GM19351 (cell line): ENCODE results near the gene CCL23.
"Not testable (repeated sequence)": the region's sequence is repeated elsewhere in the genome, so short reads cannot be mapped to it uniquely, and the experiment has no call there.

Experiments used
- ATAC-seq: cut with Tn5 transposase; IDR thresholded peaks from one replicate; pipeline ENCODE4 v1.9.1; 2021; ENCODE audit warnings: mild to moderate bottlenecking, moderate library complexity; ENCODE audit not compliant: unreplicated experiment

CCL23 gene

DNA sequence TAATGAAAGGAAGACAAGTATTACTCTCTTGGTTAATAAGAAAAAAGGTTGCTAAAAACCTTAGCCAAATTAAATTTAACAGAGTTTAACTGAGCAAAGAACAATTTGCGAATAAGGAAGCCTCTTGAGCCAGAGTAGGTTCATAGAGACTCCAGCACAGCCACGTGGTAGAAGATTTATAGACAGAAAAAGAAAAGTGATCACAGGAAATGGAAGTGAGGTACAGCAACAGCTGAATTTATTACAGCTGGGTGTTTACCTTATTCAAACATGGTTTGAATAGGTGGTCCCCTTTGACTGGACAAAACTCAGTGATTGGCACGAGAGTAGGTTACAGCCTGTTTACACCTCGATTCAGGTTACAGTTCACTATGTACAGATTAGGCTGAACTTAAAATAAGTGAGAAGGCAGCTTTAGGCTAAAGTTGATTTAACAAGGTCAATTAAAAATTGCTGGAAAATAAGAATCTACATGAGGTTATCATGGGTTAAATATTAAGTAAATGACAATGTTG lies 13.1 kb downstream of the CCL23 start:
- no peak for ATAC-seq

DNA sequence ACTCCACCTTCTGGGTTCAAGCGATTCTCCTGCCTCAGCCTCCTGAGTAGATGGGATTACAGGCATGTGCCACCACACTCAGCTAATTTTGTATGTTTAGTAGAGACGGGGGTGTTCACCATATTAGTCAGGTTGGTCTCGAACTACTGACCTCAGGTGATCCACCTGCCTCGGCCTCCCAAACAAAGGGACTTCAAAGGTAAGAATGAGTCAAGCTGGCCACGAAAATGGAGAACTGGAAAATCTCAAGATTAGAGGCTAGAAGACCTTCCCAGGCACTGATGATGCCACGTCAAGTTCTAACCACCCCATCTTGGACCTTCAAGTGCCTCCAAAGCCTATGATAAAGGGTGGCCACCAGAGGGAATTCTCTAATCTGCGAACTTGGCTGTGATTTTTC lies 15.1 kb downstream of the CCL23 start:
- ATAC-seq: no peak

DNA sequence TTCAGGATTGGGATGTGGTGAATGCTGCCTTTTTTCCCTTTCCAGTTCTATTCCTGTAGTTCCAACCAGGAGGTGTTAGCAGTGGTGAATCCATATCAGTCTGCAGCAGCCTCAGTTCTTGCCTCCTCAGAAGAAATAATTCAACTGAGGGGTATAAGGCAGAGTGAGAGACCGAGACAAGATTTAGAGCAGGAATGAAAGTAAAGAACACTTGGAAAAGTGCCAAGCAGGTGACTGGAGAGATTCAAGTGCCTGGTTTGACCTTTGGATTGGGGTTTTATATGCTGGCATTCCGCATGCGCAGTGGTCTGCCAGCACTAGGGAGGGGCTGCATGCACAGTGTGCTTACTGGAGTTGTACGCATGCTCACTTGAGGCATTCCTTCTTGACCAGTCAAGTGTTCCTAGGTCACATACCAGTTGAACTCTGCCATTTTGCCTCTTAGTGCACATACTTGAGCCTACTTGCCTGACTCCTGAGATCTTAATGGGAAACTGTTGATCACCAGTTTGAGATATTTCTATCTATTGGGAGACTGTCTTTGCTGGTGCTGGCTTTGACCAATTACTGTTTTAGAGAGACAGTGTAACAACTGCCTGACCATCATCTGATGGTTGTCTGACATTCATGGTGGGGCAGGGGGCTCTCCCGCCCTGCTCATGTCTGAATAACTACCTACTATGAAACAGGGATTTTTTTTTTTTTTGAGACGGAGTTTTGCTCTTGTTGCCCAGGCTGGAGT lies 15.7 kb downstream of the CCL23 start:
- ATAC-seq: no peak

DNA sequence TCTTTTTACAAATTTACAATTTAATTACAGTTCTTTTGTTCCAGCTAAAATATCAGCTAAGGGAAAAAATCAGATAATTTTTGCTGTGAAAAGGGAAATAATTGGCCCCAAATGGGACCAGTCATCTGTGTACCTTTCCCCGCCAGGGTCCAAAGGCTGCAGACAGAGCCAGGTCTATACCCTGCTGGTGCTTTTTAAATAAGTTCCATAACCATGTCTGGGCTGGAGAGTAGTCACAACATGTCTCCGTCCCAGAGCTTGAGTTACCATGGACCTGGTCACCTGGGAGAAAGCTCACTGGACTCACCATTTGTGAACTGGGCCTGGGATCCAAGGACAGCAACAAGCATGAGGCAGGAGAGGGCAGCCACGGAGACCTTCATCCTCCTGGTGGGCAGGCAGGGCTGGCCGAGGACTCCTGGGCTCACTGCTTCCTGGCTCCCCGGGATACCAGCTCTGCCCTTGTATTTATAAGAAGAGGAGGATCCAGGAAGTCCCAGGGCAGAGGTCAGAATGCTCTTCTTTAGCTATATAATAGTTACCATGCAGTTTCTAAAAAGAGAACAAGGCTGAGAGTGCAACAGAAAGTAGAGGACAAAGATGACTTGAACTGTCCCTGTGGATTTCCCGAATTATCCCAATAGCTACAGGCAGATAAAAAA lies 16.5 kb downstream of the CCL23 start, which contains the start of gene CCL15:
CCL15 (minus strand) TSS at position 444 of the 662 bp plus-strand sequence; CDS start at position 383, 61 bp downstream.
- no peak for ATAC-seq

DNA sequence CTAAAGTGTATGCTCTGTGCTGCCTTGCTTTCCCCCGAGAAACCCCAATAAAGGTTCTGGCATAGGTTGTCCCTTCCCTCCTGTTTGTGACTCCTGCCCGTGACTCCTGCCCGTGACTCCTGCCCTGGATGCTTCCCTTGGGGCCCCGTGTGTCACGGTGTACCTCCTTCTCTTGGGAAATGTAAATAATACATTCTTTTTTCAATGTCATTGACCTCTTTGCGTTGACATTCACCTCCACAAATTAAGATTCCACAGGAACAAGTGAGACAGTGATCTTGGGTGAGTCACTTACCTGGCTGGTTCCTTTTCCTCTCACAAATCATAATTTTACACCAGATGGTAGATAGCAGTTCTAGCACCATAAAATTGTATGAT lies 17.1 kb downstream of the CCL23 start:
- no peak for ATAC-seq

DNA sequence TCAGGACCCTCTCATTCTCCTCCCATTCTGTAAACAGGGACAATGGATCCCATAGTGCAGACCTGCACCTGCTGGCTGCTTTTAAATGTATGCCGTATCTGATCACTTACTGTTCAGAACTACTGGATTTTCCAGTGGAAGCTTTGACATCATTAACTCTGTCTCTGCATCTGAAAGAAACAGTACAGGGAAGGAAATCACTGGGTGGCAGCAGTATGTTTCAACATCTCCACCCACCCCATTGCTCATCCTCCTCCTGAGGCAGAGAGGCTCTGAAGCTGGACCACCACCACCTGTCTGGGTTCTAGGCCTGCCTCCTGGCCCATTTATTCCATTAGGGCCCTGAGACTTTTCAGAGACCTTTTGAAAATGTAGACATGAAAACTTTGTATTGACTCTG lies 19.0 kb downstream of the CCL23 start:
- no peak for ATAC-seq

DNA sequence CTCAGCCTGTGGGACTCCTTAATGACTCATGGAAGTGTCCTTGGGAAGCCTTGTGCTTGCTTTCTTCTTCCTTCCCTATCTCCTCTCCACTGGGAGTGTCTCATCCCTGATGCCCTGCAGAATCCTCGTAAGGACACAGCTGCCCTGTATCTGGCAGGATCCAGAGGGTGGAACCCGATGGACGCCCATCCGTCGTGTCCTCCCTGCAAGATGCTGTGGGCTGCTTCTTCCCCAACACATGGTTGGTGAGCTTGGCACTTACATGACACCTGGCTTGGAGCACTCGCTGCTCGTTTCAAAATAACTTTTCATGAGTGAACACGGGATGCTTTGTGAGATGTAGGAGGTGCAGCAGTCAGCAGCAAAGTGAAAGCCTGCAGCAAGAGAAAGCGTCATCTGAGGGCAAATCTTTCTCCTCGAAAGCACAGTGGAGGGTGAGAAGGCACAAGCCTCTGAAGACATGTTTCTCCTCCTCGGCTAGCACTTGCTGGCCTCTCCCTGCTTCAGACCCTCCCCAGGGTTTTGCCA lies 19.7 kb downstream of the CCL23 start:
- ATAC-seq: no peak

DNA sequence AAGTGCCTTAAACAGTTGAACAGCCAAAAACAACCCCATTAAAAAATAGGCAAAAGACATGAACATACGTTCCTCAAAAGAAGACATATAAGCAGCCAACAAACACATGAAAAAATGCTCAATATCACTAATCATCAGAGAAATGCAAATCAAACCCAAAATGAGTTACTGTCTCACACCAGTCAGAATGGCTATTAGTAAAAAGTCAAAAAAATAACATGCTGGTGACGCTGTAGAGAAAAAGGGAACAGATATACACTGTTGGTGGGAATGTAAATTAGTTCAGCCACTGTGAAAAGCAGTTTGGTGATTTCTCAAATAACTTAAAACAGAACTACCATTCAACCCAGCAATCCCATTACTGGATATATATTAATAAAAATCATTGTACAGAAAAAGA lies 22.4 kb downstream of the CCL23 start:
- not testable (repeated sequence) for ATAC-seq

DNA sequence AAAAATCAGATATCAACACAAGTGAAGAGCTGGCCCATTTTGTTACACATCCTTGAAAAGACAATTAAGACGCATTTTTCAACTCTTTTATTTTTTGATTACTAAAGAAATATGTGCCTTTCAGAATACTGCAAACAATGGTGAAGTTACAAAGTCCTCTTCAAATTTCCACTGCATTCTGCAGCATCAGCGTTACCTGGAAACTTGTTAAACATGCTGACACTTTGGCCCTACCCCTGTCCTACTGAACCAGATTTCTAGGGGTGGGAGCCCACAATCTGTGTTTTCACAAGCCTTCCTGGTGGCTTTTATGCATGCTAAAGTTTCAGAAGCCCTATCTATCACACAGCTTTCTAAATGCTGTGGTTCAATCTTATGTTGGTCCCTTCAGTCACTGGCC lies 26.7 kb downstream of the CCL23 start:
- no peak for ATAC-seq

DNA sequence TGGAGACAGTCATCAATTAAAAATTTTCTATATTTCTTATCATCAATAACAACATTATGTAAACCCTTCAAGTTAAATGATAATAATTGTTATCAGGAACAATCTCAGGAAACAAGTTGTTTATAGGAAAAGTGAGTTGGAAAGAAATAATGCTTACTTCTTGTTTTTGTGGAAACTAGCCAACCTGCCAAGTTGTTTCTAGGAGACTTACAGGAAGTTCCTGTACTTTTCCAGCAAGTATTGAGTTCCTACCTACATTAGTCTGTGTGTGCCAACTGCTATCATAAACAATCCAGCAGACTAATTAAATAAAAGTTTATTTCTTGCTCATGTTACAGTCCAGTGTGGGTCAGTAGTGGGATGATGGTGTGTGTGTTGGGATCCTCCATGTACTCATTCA lies 29.6 kb downstream of the CCL23 start:
- no peak for ATAC-seq

DNA sequence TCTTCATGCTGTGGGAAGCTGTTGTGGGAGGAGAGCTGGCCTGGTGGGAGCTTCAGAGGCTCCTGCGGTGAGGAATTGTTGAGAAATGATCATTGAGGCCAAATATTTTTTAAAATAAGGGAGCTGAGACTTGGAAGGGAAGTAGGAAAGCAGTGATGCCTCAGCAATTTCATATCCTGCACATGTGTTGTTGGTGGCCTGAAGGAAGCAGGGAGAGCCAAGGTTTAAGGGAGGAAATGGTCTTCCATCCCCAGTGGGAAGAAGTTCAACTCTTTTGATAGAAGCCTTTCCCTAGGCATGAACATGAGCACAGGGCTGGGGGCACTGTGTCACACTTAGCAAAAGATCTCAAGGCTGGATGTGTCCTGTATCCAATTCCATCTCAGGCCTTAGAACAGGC lies 31.1 kb downstream of the CCL23 start, which contains the start of gene CCL14:
CCL14 (minus strand) TSS at position 87 of the 400 bp plus-strand sequence; CDS start at position 7, 80 bp downstream.
- no peak for ATAC-seq

DNA sequence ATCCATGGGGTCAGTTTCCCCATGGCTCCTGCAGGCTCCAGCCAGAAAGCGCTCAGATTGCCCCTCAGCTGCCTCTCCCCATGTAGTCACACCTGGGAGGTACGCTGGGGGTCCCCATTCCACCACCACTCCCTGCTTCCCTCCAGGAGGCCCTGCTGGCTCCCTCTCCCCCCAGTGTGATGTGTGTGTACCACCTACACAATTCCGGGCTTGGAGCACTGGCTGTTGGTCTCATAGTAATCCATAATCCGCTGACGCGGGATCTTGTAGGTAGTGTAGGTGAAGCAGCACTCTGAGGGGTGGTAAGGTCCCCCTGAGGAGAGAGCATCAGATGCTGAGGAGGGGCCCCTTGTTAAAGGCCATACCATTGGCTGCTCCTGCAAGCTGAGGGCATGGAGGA lies 33.6 kb downstream of the CCL23 start:
- no peak for ATAC-seq

DNA sequence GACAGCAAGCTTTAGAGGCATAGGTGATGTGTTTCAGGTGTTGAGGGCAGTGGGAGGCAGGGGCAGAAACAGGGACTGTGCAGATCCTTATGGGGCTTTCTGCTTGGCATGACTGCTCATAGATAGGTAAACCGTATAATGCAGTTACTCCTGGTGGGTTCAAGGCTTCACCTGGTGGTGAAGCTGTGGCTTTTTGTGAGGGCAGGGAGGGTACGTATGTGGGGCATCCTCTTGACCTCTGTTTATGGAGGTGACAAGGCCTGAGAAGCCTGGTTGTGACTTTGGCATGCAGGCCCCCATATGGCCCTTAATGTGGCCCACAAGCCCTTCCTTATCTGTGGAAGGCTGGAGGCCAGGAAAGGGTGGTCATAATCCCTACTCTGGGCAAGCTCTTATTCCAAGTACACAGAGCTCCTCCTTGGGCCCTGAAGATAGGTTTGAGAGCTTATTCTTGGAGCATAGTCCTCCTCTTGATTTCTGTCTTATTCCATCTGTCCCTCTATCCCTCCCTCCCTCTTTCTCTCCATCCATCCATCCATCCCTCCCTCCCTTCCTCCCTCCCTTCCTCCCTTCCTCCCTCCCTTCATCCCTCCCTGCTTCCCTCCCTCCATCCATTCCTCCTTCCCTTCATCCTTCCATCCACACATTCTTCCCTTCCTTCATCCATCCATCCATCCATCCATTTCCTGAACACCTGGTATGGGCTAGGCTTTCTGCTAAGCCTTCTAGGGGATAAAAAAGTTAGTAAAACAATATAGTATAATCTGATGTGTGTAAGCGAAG lies 35.2 kb downstream of the CCL23 start:
- ATAC-seq: no peak

DNA sequence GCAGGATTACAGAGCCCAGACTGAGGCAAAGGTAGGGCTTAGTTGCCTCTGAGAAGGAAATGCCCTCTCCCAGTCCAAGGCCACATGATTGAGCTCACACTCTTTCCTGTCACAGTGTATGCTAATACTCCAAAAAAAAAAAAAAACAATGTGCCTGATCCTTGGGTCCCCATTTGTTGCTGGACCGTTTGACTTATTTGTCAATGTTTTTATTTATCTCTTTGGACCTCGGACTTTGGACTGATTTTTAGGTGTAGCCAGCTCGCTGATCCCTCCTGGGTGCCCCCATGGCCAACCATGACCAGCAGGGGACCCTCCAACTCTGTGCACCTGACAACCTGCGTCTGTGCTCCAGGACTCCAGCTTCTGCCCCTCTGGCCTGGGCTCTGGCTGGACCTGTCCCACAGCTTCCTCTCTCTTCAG lies 35.9 kb downstream of the CCL23 start:
- no peak for ATAC-seq

DNA sequence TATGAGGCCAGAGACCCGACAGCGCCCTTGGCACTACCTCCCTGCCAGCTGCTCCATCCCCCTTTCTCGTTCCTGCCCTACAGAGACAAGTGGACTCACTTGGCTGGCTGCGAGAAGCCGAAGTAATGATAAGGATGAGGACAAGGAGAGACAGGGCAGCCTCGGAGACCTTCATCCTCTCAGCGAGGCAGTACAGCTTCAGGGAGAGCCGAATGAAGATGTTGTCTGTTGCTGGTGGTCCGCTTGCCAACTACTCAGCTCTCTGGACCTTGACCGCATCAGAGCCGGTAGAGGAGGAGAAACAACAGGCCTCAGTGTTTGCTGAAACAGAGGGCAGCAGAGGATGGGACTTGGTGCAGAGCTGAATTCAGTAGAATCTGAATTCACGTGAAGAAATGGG lies 36.5 kb downstream of the CCL23 start, which contains the start of gene CCL16:
CCL16 (minus strand) TSS at position 252 of the 400 bp plus-strand sequence; CDS start at position 175, 77 bp downstream.
- ATAC-seq: no peak

DNA sequence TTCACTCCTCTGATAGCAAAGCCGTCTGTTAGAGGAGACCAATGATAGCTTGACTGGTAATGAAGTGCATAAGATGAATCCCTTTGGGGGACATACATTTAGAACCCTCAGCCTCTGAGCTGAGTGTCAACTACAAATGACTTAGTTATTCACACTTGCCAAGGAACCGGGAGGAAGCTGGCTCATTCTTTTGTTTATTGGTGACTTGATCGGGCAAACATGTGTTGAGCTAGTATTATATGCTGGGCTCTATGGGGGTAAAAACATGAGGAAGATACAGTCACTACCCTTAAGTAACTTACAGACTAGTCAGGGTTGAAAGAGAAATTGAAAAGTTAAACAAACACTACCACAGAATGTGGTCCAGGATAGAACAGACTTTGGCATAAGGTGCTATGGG lies 39.4 kb downstream of the CCL23 start:
- ATAC-seq: no peak

DNA sequence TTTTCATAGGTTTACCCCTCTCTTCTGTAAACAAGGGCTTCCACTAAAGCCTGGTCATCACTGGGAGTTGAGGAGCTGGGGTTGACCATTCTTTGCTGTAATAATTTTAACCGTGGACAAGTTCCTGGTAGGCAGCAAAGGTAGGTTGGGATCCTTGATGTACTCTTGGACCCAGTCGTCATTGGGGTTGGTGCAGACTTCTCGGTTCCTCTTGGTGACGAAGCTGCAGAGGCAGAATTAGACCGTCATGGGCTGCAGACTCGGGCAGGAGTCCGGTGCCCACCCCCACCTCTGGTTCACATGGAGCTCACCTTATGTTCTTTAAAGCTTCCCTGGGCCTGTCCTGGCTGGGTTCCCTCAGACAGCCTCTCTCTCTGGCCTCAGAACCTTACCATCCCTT lies 40.3 kb downstream of the CCL23 start:
- no peak for ATAC-seq

DNA sequence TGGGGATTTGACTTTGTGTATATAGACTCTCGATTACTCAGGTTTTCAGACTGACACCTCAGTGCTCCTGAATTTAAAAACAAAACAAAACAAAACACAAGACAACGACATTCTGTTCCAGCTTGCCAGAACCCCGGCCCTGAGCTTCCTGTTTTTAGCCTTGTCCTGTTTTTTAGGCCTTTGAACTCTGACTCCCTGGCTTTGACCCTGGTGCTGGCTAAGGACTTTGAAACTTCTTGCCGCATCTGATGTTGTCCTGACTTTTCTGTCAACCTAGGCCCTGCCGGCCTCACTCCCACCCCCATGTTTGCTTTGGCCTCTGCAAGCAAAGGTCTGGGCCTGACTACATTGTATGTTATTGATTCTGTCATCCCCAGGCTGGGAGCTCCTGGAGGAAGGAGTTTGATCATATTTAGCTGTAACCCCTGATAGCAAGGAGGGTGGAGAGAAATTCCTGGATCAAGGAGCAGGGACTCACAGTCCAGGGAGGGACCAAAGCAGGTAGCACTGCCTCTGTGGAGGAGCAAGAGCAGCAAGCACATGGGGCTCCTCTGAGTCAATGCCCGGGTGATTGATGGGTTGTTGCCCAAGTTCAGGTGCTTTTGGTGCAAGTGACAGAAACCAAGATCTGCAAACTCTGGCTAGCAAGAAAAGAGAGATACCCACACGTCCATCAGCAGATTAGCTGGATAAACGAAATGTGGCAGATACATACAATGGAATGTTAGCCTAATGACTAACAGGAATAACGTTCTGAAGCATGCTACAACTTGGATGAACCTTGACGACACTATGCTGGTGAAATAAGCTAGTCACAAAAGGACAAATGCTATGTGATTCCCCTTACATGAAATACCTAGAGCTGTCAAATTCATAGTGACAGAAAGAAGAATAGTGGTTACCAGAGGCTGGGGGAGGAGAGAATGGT lies 44.2 kb downstream of the CCL23 start:
- ATAC-seq: no peak

DNA sequence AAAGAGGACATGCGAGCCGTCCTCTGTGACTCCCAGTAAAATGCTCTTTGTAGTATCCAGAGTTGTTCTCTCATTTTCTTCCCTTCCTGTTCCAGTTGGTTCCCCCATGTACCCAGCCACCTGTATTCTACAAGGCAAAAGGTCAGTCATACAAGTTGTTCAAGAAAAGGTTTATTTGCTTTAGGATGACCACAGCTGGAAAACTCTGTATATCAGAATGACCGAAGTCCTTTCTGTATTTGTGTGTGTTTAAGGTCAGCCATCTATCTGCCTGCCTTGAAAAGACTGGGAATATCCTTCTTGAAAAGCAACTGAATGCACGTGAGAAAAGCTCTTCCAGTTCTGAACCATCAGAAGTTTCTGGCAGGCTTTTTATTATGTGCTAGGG lies 44.8 kb downstream of the CCL23 start:
- ATAC-seq: no peak

DNA sequence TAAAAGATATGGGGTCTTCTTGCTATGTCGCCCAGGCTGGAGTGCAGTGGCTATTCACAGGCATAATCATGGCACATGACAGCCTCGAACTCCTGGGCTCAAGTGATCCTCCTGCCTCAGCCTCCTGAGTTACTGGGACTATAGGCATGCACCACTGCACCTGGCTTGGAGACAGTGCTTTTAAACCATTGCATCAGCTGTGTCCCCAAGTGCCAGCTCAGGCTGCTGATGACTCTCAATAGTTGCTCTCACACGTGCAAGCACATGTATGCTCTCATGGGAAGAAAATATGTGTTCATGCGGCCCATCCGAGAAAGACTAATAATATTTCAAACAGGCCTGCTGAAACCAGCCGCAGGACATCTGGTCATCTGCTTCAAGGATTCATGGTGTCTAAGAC lies 45.2 kb downstream of the CCL23 start:
- no peak for ATAC-seq
